ENCODE results near the gene ATP13A1.
"Not testable (repeated sequence)": the region's sequence is repeated elsewhere in the genome, so short reads cannot be mapped to it uniquely, and the experiment has no call there.

ATP13A1 gene

GRCh38 chr19:19663256-19664120 lies at the start of gene ATP13A1:
Gene ATP13A1, minus strand, starts transcription at chr19:19663676. Its CDS starts 10 bp downstream, at chr19:19663666.
- peak; percentile 98 for DNase-seq (ENCODE audit: low read depth)
- peak within 1 kb of the TSS; percentile 99 for H3K4me3 ChIP-seq (ENCODE audit: low read length)
- TF ChIP-seq CTCF (conservative IDR thresholded peaks at IDR 0.05; ENCODE audit: low read length), result peak; percentile 14

- H3K4me3 ChIP-seq (ENCODE audit: low read length), result no peak overlapping the region
Observed at GRCh38 chr19:19711934-19712828, 48.7 kb upstream of the ATP13A1 start.

GRCh38 chr19:19711306-19711933 lies 47.9 kb upstream of the ATP13A1 start:
- no peak overlapping the region for H3K4me3 ChIP-seq (ENCODE audit: low read length)
- TF ChIP-seq CTCF (conservative IDR thresholded peaks at IDR 0.05; ENCODE audit: low read length), result no peak

More at GRCh38 chr19:19711934-19712828, 48.7 kb upstream of the ATP13A1 start:
- no peak for TF ChIP-seq CTCF (conservative IDR thresholded peaks at IDR 0.05; ENCODE audit: low read length)
- DNase-seq (ENCODE audit: low read depth), result no peak

GRCh38 chr19:19710506-19710905 lies 47.0 kb upstream of the ATP13A1 start:
- no peak for DNase-seq (ENCODE audit: low read depth)
- no peak for TF ChIP-seq CTCF (conservative IDR thresholded peaks at IDR 0.05; ENCODE audit: low read length)
- no peak overlapping the region for H3K4me3 ChIP-seq (ENCODE audit: low read length)

More at GRCh38 chr19:19711306-19711933, 47.9 kb upstream of the ATP13A1 start:
- DNase-seq (ENCODE audit: low read depth), result no peak

GRCh38 chr19:19704836-19705235 lies 41.4 kb upstream of the ATP13A1 start:
- no peak for TF ChIP-seq CTCF (conservative IDR thresholded peaks at IDR 0.05; ENCODE audit: low read length)

GRCh38 chr19:19700493-19700892 lies 37.0 kb upstream of the ATP13A1 start:
- not testable (repeated sequence) for H3K4me3 ChIP-seq (ENCODE audit: low read length); DNase-seq (ENCODE audit: low read depth)

More at GRCh38 chr19:19704836-19705235, 41.4 kb upstream of the ATP13A1 start:
- no peak overlapping the region for H3K4me3 ChIP-seq (ENCODE audit: low read length)
- DNase-seq (ENCODE audit: low read depth), result no peak

GRCh38 chr19:19697589-19697988 lies 34.1 kb upstream of the ATP13A1 start:
- no peak overlapping the region for H3K4me3 ChIP-seq (ENCODE audit: low read length)
- no peak for DNase-seq (ENCODE audit: low read depth)
- no peak for TF ChIP-seq CTCF (conservative IDR thresholded peaks at IDR 0.05; ENCODE audit: low read length)

All from AG10803 (cell line).